HFFc6 (cell line): ENCODE results near the gene CLP1. TPM values are rescaled to one million over a fixed set of nuclear protein-coding genes. Genes with fewer than 3 reads are reported as not detected.

ENCODE experiments used
- DNase-seq: peaks from one replicate; pipeline ENCODE4 v3.0.0-alpha.2; 2018
- H3K27ac Mint-ChIP-seq: 2 replicates; pipeline ENCODE4 v1.8.0; 2020; ENCODE audit warnings: mild to moderate bottlenecking, mixed read lengths
- H3K27me3 Mint-ChIP-seq: 2 replicates; pipeline ENCODE4 v1.8.0; 2021; ENCODE audit warnings: mild to moderate bottlenecking, moderate library complexity, mixed read lengths; ENCODE audit not compliant: insufficient read depth
- H3K36me3 Mint-ChIP-seq: 2 replicates; pipeline ENCODE4 v1.8.0; 2021; ENCODE audit warnings: low read depth, mixed read lengths
- H3K4me1 Mint-ChIP-seq: 2 replicates; pipeline ENCODE4 v1.8.0; 2020; ENCODE audit warnings: low read depth, mixed read lengths
- H3K4me3 Mint-ChIP-seq: 2 replicates; pipeline ENCODE4 v1.8.0; 2020; ENCODE audit warnings: mild to moderate bottlenecking, moderate library complexity, mixed read lengths
- H3K9me3 Mint-ChIP-seq: 2 replicates; pipeline ENCODE4 v1.8.0; 2020; ENCODE audit warnings: mild to moderate bottlenecking, mixed read lengths
- total RNA-seq, 6 experiments: library from RNA; stranded (reverse); fragmentation: NEBNext Ultra II Directional; extraction: Animal tissue kit (Norgen Biotek cat#: 25700); gene quantifications; 2 replicates in 1 of 6; 3 replicates in 5 of 6; pipeline ENCODE4 v1.2.3, GENCODE V29; 2021
- TF ChIP-seq, protein P1 (sequence below): fragments of 200-600 bp; sonication (generic); IDR thresholded peaks from 2 replicates; pipeline ENCODE4 v1.5.0; 2021; ENCODE audit warnings: antibody characterized with exemption, mild to moderate bottlenecking

Gene CLP1
- total RNA-seq, 6 experiments from 2014 or later = 13.0 to 17.1 (median 15.6) TPM

DNA sequence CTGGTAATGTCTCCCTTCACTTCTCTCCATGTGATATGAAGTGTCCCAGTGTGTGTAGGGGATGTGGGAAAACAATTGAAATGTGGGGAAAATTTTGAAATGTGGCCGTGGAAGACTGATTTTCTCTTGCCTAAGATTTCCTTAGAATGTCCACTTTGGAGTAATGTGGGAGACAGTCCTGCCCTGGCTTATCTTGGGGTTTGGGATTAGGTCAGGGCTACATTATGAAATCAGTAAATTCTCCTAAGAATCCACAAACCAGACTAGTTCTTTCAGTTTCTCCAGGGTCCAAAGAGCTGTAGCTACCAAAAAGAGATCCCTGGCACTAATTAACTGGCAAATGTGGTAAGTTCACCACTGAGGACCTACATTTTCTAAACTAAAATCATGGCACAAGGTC, 30.7 kb upstream of the CLP1 start:
- TF ChIP-seq, protein P1, sequence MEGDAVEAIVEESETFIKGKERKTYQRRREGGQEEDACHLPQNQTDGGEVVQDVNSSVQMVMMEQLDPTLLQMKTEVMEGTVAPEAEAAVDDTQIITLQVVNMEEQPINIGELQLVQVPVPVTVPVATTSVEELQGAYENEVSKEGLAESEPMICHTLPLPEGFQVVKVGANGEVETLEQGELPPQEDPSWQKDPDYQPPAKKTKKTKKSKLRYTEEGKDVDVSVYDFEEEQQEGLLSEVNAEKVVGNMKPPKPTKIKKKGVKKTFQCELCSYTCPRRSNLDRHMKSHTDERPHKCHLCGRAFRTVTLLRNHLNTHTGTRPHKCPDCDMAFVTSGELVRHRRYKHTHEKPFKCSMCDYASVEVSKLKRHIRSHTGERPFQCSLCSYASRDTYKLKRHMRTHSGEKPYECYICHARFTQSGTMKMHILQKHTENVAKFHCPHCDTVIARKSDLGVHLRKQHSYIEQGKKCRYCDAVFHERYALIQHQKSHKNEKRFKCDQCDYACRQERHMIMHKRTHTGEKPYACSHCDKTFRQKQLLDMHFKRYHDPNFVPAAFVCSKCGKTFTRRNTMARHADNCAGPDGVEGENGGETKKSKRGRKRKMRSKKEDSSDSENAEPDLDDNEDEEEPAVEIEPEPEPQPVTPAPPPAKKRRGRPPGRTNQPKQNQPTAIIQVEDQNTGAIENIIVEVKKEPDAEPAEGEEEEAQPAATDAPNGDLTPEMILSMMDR = no peak

GRCh38 chr11:57630171-57630570, 27.4 kb upstream of the CLP1 start:
- Mint-ChIP-seq H3K4me3 (no peak overlapping the region), H3K27me3 (peaks cover 25% of the 10 kb centered on the region), H3K36me3 (no peaks in the 10 kb centered on the region), H3K27ac (no peak overlapping the region), H3K4me1 (no peaks in the 10 kb centered on the region), H3K9me3 (no peaks in the 10 kb centered on the region)
- TF ChIP-seq, protein P1 = no peak
- no peak for DNase-seq

More for the DNA sequence above, 30.7 kb upstream of the CLP1 start:
- Mint-ChIP-seq H3K27me3 (peaks cover 14% of the 10 kb centered on the region), H3K36me3 (no peaks in the 10 kb centered on the region), H3K27ac (no peak overlapping the region), H3K9me3 (no peaks in the 10 kb centered on the region), H3K4me3 (no peak overlapping the region), H3K4me1 (no peaks in the 10 kb centered on the region)
- DNase-seq = no peak

GRCh38 chr11:57632116-57632515, 25.4 kb upstream of the CLP1 start:
- Mint-ChIP-seq H3K27ac (no peak overlapping the region), H3K9me3 (no peaks in the 10 kb centered on the region)

DNA sequence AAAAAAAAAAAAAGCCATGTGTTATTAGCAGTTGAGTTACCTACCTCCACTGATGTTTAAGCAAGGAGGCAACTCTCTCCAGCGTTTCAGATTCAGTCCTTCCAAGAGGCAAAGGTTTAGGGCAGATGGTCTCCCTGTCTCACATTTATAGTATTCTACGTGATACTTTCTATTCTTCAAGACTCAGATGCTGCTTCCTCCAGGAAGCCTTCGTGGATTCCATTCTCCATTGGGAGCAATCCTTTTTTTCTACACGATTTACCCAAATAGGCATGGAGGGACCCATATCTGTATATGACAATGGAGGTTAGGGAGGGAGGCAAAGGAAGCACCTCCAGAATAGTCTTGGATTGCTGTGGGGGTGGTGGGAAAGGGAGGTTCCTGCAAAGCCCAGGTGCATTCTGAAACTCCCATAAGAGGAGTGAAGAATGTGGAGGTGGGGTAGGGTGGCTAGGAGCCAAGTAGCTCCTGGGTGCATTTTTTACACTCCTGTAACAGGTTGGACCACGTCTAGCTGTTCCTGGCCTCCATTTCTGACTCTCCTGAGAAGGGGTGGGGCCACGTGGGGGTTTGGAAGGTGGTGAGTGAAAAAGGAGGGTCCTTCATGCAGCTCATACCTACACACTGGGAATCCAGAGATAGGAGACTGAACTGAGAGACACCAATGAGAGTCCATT, 24.0 kb upstream of the CLP1 start:
- H3K27me3 Mint-ChIP-seq = peaks cover 25% of the 10 kb centered on the region
- H3K4me3 Mint-ChIP-seq = no peak overlapping the region

More at GRCh38 chr11:57632116-57632515, 25.4 kb upstream of the CLP1 start:
- DNase-seq = no peak
- TF ChIP-seq, protein P1 = no peak
- peaks cover 25% of the 10 kb centered on the region for H3K27me3 Mint-ChIP-seq
- H3K36me3 Mint-ChIP-seq = no peaks in the 10 kb centered on the region
- H3K4me1 Mint-ChIP-seq = peaks cover under 1% of the 10 kb centered on the region; the same call in 1 of the 2 replicates
- H3K4me3 Mint-ChIP-seq = no peak overlapping the region

GRCh38 chr11:57634311-57634710, 23.3 kb upstream of the CLP1 start:
- no peak for DNase-seq
- peaks cover 12% of the 10 kb centered on the region for H3K36me3 Mint-ChIP-seq
- TF ChIP-seq, protein P1 = no peak
- no peak overlapping the region for H3K4me3 Mint-ChIP-seq
- H3K27me3 Mint-ChIP-seq = peaks cover 22% of the 10 kb centered on the region
- peaks cover 9% of the 10 kb centered on the region; the same call in 1 of the 2 replicates for H3K4me1 Mint-ChIP-seq
- no peaks in the 10 kb centered on the region for H3K9me3 Mint-ChIP-seq
- no peak overlapping the region for H3K27ac Mint-ChIP-seq

More for the DNA sequence above, 24.0 kb upstream of the CLP1 start:
- no peak for DNase-seq
- Mint-ChIP-seq H3K4me1 (peaks cover 9% of the 10 kb centered on the region; the same call in 1 of the 2 replicates), H3K9me3 (no peaks in the 10 kb centered on the region), H3K36me3 (peaks cover 6% of the 10 kb centered on the region; the same call in 1 of the 2 replicates), H3K27ac (no peak overlapping the region)
- TF ChIP-seq, protein P1 = no peak
